ENCODE data around the gene AOPEP. TPM values are rescaled to one million over a fixed set of nuclear protein-coding genes. Genes with fewer than 3 reads are reported as not detected.

Gene AOPEP
- total and polyA plus RNA-seq, 11 donors: 105 to 310 (median 185) TPM

GRCh38 chr9:94927762-94928670, 201.5 kb downstream of the AOPEP start:
- Histone ChIP-seq H3K4me1 (peaks cover 3 to 56% (median 23%) of the 10 kb centered on the region in 12 donors), H3K4me3 (no peak overlapping the region), H3K9me3 (no peaks in the 10 kb centered on the region), H3K27me3 (no peaks in the 10 kb centered on the region), H3K27ac (peak overlapping the region in 9 of 12 donors; percentile 42 to 82 (median 76)), H3K36me3 (no peaks in the 10 kb centered on the region)
- intact Hi-C loops (cut with DNase I): loop anchor here in 2 of 10 donors (10.0 kb wide), 2 partner anchors 63 to 67 kb away; no protein-coding TSS in a partner anchor
- 88 to 93% (median 90%) methylated on average over 21 of the region's 21 CpGs for WGBS, 4 donors
- ATAC-seq (no peak), DNase-seq (no peak)
- TF ChIP-seq CTCF (IDR thresholded peaks at IDR 0.05): no peak
- TF ChIP-seq POLR2A (IDR thresholded peaks at IDR 0.05): no peak

- Histone ChIP-seq H3K9me3 (no peaks in the 10 kb centered on the region), H3K4me1 (peaks cover 3 to 54% (median 19%) of the 10 kb centered on the region in 12 donors), H3K27ac (peak overlapping the region in 11 of 12 donors; percentile 42 to 82 (median 75)), H3K36me3 (no peaks in the 10 kb centered on the region), H3K4me3 (no peak overlapping the region), H3K27me3 (no peaks in the 10 kb centered on the region)
- intact Hi-C loops (cut with DNase I): loop anchor here in 2 of 10 donors (10.0 kb wide), 2 partner anchors 64 to 66 kb away; no protein-coding TSS in a partner anchor
- ATAC-seq (no peak), DNase-seq (no peak)
- 65 to 76% (median 71%) methylated on average over 11 to 13 of the region's 13 CpGs for WGBS, 4 donors
- TF ChIP-seq POLR2A (IDR thresholded peaks at IDR 0.05) (no peak), CTCF (IDR thresholded peaks at IDR 0.05) (no peak)
Observed at GRCh38 chr9:94928691-94929368, 202.3 kb downstream of the AOPEP start.

- no peaks in the 10 kb centered on the region for H3K9me3 ChIP-seq
- H3K4me1 ChIP-seq: peaks cover 3 to 54% (median 19%) of the 10 kb centered on the region in 12 donors
- ATAC-seq (peak; percentile 69 to 91 (median 76)), DNase-seq (peak; percentile 68 to 84 (median 78))
- intact Hi-C loops (cut with DNase I): loop anchor here in 2 of 10 donors (10.0 kb wide), 2 partner anchors 65 kb away; no protein-coding TSS in a partner anchor
- WGBS, 4 donors: 62 to 82% (median 72%) methylated on average over 9 of the region's 9 CpGs
- H3K27me3 ChIP-seq: no peaks in the 10 kb centered on the region
- no peaks in the 10 kb centered on the region for H3K36me3 ChIP-seq
- TF ChIP-seq POLR2A (IDR thresholded peaks at IDR 0.05) (no peak), CTCF (IDR thresholded peaks at IDR 0.05) (no peak)
- H3K4me3 ChIP-seq: no peak overlapping the region
- H3K27ac ChIP-seq: peak overlapping the region in 11 of 12 donors; percentile 15 to 82 (median 75)
Observed at GRCh38 chr9:94929369-94929756, 202.9 kb downstream of the AOPEP start.

Data from heart left ventricle (tissue), 16 donors.